Gastrocnemius medialis (tissue), 4 donors: Measurements from ENCODE around the gene CDK14.

Source experiments
- POLR2A ChIP-seq, 2 donors: fragments of 450-650 bp; IDR thresholded peaks; one replicate each; pipeline ENCODE4 v1.6.1; 2017; ENCODE audit warnings: antibody characterized with exemption in 2 of 2, mild to moderate bottlenecking in 2 of 2, moderate library complexity in 2 of 2
- TF ChIP-seq, protein P1 (sequence below), 5 experiments: fragments of 450-650 bp in 3 of 5; fragments of 200-600 bp in 2 of 5; sonication (generic) in 2 of 5; IDR thresholded peaks in 4 of 5; conservative IDR thresholded peaks in 1 of 5; 1 replicate in 4 of 5; 2 replicates in 1 of 5; pipeline ENCODE4 v1.5.1; 2016 to 2019; ENCODE audit warnings: antibody characterized with exemption in 5 of 5, mild to moderate bottlenecking in 3 of 5, moderate library complexity in 3 of 5

DNA sequence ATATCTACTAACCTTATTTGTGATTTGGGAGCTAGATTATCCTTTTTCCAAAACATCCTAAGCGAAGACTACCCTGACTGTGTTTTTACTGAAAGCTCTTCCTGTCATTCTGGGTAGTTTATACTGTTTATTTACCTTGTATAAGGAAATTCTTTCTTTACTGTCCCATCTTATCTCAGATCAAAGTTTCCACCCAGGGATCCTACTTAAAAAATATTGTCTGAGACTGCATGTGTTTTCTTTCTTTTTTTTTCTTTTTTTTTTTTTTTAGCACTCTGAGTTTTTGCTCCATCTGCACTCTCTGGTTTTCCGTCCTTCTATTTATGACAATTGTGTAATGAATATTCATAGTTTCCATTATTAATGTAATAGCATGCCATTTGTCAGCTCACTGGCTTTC, 26.5 kb downstream of the CDK14 start:
- TF ChIP-seq, protein P1, sequence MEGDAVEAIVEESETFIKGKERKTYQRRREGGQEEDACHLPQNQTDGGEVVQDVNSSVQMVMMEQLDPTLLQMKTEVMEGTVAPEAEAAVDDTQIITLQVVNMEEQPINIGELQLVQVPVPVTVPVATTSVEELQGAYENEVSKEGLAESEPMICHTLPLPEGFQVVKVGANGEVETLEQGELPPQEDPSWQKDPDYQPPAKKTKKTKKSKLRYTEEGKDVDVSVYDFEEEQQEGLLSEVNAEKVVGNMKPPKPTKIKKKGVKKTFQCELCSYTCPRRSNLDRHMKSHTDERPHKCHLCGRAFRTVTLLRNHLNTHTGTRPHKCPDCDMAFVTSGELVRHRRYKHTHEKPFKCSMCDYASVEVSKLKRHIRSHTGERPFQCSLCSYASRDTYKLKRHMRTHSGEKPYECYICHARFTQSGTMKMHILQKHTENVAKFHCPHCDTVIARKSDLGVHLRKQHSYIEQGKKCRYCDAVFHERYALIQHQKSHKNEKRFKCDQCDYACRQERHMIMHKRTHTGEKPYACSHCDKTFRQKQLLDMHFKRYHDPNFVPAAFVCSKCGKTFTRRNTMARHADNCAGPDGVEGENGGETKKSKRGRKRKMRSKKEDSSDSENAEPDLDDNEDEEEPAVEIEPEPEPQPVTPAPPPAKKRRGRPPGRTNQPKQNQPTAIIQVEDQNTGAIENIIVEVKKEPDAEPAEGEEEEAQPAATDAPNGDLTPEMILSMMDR (IDR thresholded peaks at IDR 0.05 in 4 of 5, conservative IDR thresholded peaks at IDR 0.05 in 1 of 5) = no peak
- TF ChIP-seq POLR2A (IDR thresholded peaks at IDR 0.05) = no peak
